GM12878 (cell line): ENCODE results near the gene ARL5A. TPM values are rescaled to one million over a fixed set of nuclear protein-coding genes. Genes with fewer than 3 reads are reported as not detected.

ENCODE experiments used
- ATAC-seq: fragments of 200-7000 bp; cut with Tn5 transposase; 3 replicates; pipeline ENCODE4 v1.9.1; 2020; ENCODE audit warnings: mild to moderate bottlenecking, moderate library complexity
- BruUV-seq: library from RNA; stranded (reverse); fragments of 400-500 nt; replicated peaks from 2 replicates; lab custom pipeline; 2021; lab: Mats Ljungman, UMichigan
- CTCF ChIA-PET: fragments of 300-600 bp; sonication (Branson Sonifier 250); formaldehyde crosslinking; extraction: SDS; loops from one replicate; lab custom pipeline; 2021; ENCODE audit warnings: inconsistent platforms; lab: Yijun Ruan, JAX
- POLR2A ChIA-PET: fragments of 350-600 bp; formaldehyde crosslinking; extraction: SDS; loops from one replicate; lab custom pipeline; 2021; ENCODE audit warnings: inconsistent platforms; lab: Charles Lee
- RAD21 ChIA-PET: fragments of 300-600 bp; sonication (Branson Sonifier 250); formaldehyde crosslinking; loops from one replicate; lab custom pipeline; 2023; ENCODE audit warnings: antibody characterized with exemption; ENCODE audit not compliant: unreplicated experiment; lab: Charles Lee
- SMC1A ChIA-PET: fragments of 300-600 bp; sonication (Branson Sonifier 250); formaldehyde crosslinking; loops from one replicate; lab custom pipeline; 2023; ENCODE audit not compliant: unreplicated experiment, uncharacterized antibody; lab: Charles Lee
- DNase-seq: peaks from one replicate; pipeline ENCODE4 v3.0.0-alpha.2; 2011; ENCODE audit warnings: low read depth, low spot score
- FAIRE-seq: peaks from 3 replicates; lab custom pipeline; 2011; peaks lifted over from hg19 to GRCh38; lab: Jason Lieb, UNC
- H2AFZ ChIP-seq: 2 replicates; pipeline ENCODE4 v1.6.0; 2011; ENCODE audit warnings: low read depth, low read length, control low read depth; ENCODE audit not compliant: control insufficient read depth
- H3K27ac ChIP-seq: 2 replicates; pipeline ENCODE4 v1.5.1; 2011; ENCODE audit warnings: control low read depth; ENCODE audit not compliant: control insufficient read depth, insufficient read depth
- H3K27me3 ChIP-seq, 2 experiments: replicated peaks in 1 of 2; 2 replicates each; pipeline versions ENCODE4 v1.6.0 to v1.6.1; 2011; ENCODE audit warnings: low read length in 1 of 2; ENCODE audit not compliant: control insufficient read depth in 2 of 2, insufficient read depth in 2 of 2
- H3K36me3 ChIP-seq, 2 experiments: 2 replicates each; pipeline ENCODE4 v1.5.1; 2011; ENCODE audit warnings: low read length in 1 of 2; ENCODE audit not compliant: control insufficient read depth in 2 of 2, insufficient read depth in 2 of 2
- H3K4me1 ChIP-seq: 2 replicates; pipeline ENCODE4 v1.6.1; 2011; ENCODE audit warnings: mild to moderate bottlenecking, low read length, moderate library complexity, mixed read lengths; ENCODE audit not compliant: control insufficient read depth, insufficient read depth
- H3K4me2 ChIP-seq: 2 replicates; pipeline ENCODE4 v1.6.0; 2011; ENCODE audit warnings: control low read depth; ENCODE audit not compliant: control insufficient read depth, insufficient read depth
- H3K4me3 ChIP-seq: fragments of 200-600 bp; sonication (generic); 2 replicates; pipeline ENCODE4 v1.5.1; 2016
- H3K79me2 ChIP-seq: 2 replicates; pipeline ENCODE4 v1.6.0; 2011; ENCODE audit warnings: low read length; ENCODE audit not compliant: control insufficient read depth, insufficient read depth
- H3K9ac ChIP-seq: 2 replicates; pipeline ENCODE4 v1.8.0; 2011; ENCODE audit warnings: low read length, control low read depth, mixed read lengths; ENCODE audit not compliant: control insufficient read depth, insufficient read depth
- H3K9me3 ChIP-seq: replicated peaks from 3 replicates; pipeline ENCODE4 v1.5.1; 2011; ENCODE audit warnings: mild to moderate bottlenecking, low read length; ENCODE audit not compliant: control insufficient read depth, insufficient read depth
- H4K20me1 ChIP-seq: 2 replicates; pipeline ENCODE4 v1.6.0; 2011; ENCODE audit not compliant: control insufficient read depth, insufficient read depth
- ATF7 ChIP-seq: fragments of 450-650 bp; IDR thresholded peaks from 2 replicates; pipeline ENCODE4 v1.6.1; 2016; ENCODE audit warnings: low read depth, mild to moderate bottlenecking
- CHD4 ChIP-seq: fragments of 200-600 bp; sonication (generic); IDR thresholded peaks from 2 replicates; pipeline ENCODE4 v1.6.1; 2016; ENCODE audit warnings: mild to moderate bottlenecking
- EP300 ChIP-seq, 2 experiments: fragments of 150-350 bp in 1 of 2; IDR thresholded peaks; 2 replicates each; pipeline ENCODE4 v1.6.1; 2011 to 2012; ENCODE audit warnings: low read depth in 2 of 2, low read length in 2 of 2, borderline replicate concordance in 1 of 2, improper control_type of control experiment in 1 of 2, inconsistent platforms in 1 of 2; ENCODE audit not compliant: control insufficient read depth in 1 of 2
- HDAC6 ChIP-seq: fragments of 200-600 bp; sonication (generic); IDR thresholded peaks from one replicate; pipeline ENCODE4 v1.8.0; 2017; ENCODE audit warnings: antibody characterized with exemption; ENCODE audit not compliant: unreplicated experiment
- KLF5 ChIP-seq: fragments of 450-650 bp; IDR thresholded peaks from 2 replicates; pipeline ENCODE4 v1.6.1; 2014; ENCODE audit warnings: mild to moderate bottlenecking; ENCODE audit not compliant: partially characterized antibody
- MEF2B ChIP-seq: fragments of 450-650 bp; IDR thresholded peaks from 2 replicates; pipeline ENCODE4 v1.6.1; 2018; ENCODE audit warnings: mild to moderate bottlenecking, moderate library complexity; ENCODE audit not compliant: partially characterized antibody, poor library complexity, severe bottlenecking
- RUNX3 ChIP-seq: IDR thresholded peaks from 2 replicates; pipeline ENCODE4 v1.6.1; 2012; ENCODE audit warnings: low read length, inconsistent platforms
- YBX1 ChIP-seq: fragments of 450-650 bp; IDR thresholded peaks from 2 replicates; pipeline ENCODE4 v1.6.1; 2016; ENCODE audit warnings: antibody characterized with exemption
- ZNF592 ChIP-seq: fragments of 450-650 bp; IDR thresholded peaks from 2 replicates; pipeline ENCODE4 v1.6.1; 2017; ENCODE audit warnings: mild to moderate bottlenecking, moderate library complexity
- WGBS: methylation state at CpG from one replicate; pipeline ENCODE4 v1.1.6; 2016; ENCODE audit warnings: low lambda C conversion rate; ENCODE audit not compliant: insufficient replicate concordance, insufficient coverage; ENCODE audit errors: missing lambda C conversion rate; 5-methylcytosine and 5-hydroxymethylcytosine counted together
- in situ Hi-C: fragments of 300-500 bp; cut with MboI; formaldehyde crosslinking; loops from 9 replicates; pipeline ENCODE4 v1.14.3; 2018; ENCODE audit warnings: mixed read lengths
- intact Hi-C: fragments of 100-400 bp; cut with micrococcal nuclease; formaldehyde crosslinking; loops from one replicate; pipeline ENCODE4 v1.14.2; 2022; ENCODE audit not compliant: unreplicated experiment
- polyA plus RNA-seq, 11 experiments: library from polyadenylated mRNA; depleted of rRNA in 4 of 11; unstranded in 6 of 11; stranded (reverse) in 5 of 11; fragments of >200 nt; fragmentation: Nextera tagmentation in 4 of 11; fragmentation: Illumina TruSeq in 1 of 11; extraction: Ambion mirVana in 4 of 11; extraction: Trizol in 1 of 11; gene quantifications; 1 replicate in 1 of 11; 2 replicates in 10 of 11; pipeline versions ENCODE4 v1.2.1 to v1.2.3, GENCODE V29; 2011 to 2016; ENCODE audit warnings: inconsistent platforms in 2 of 11, missing spikeins in 2 of 11, low read depth in 1 of 11
- total RNA-seq, 4 experiments: library from RNA; depleted of rRNA in 3 of 4; stranded (reverse); fragments of >200 nt in 3 of 4; fragmentation: Illumina TruSeq in 1 of 4; extraction: Trizol in 1 of 4; gene quantifications; 2 replicates each; pipeline versions ENCODE4 v1.2.1 to v1.2.3, GENCODE V29; 2013 to 2021
- TF ChIP-seq, protein P1 (sequence below): fragments of 450-650 bp; IDR thresholded peaks from 2 replicates; pipeline ENCODE4 v1.6.1; 2014; ENCODE audit warnings: mild to moderate bottlenecking
- TF ChIP-seq, protein P2 (sequence below): fragments of 450-650 bp; formaldehyde crosslinking; IDR thresholded peaks from 2 replicates; pipeline ENCODE4 v1.5.0; 2022; ENCODE audit warnings: mild to moderate bottlenecking, missing genetic modification characterization

The ARL5A gene
- total and polyA plus RNA-seq, 10 of the 15 experiments (the other 5 are each of a cell fraction or from before 2014, with no cell fraction given), result 9.4 to 52.9 (median 32.0) TPM

- TF ChIP-seq ATF7 (no peak), KLF5 (no peak), HDAC6 (no peak)
- TF ChIP-seq, protein P1, sequence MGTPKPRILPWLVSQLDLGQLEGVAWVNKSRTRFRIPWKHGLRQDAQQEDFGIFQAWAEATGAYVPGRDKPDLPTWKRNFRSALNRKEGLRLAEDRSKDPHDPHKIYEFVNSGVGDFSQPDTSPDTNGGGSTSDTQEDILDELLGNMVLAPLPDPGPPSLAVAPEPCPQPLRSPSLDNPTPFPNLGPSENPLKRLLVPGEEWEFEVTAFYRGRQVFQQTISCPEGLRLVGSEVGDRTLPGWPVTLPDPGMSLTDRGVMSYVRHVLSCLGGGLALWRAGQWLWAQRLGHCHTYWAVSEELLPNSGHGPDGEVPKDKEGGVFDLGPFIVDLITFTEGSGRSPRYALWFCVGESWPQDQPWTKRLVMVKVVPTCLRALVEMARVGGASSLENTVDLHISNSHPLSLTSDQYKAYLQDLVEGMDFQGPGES, result no peak
These were observed 11.4 kb downstream of the ARL5A start (continued) for GRCh38 chr2:151816843-151817242.

DNA sequence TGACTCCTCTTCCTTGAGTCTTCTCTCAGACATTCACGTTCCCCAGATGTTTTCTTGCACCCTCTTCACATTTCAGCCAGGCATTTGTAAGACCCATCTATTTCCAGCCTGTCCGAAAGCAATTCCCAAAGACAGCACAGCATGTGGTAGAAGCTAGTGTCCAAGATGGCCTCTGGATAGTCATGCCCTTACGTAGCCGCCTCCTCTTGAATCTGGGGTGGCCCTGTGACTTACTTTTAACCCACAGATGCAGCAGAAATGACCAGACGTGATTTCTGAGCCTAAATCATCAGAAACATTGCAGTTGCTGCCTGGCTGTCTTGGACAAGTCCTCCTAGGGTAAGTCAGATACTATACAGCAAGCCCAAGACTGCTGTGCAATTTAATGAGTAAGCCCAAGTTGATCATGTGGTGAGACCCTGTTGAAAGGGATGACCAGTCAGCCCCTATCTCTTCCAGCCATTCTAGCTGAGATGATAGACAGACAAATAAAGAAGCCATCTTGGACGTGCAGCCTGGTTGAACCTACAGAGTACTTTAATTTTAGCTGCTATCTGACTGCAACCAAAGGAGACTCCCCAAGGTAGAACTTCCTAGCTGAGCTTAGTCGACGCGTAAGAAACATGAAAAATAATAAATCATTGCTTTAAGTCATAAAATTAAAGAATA lies 12.3 kb downstream of the ARL5A start:
- CTCF ChIA-PET, result interaction anchor here (1.2 kb wide), 2 partner anchors 9 to 11 kb away, joined by 3 to 6 read pairs; no protein-coding TSS in a partner anchor
- intact Hi-C loops (no loop called here), in situ Hi-C loops (no loop called here)
- Histone ChIP-seq H3K9ac (no peak overlapping the region), H3K9me3 (no peaks in the 10 kb centered on the region; the same call in 1 of the 3 replicates), H2AFZ (no peak overlapping the region), H4K20me1 (no peaks in the 10 kb centered on the region), H3K36me3 (peaks cover 0 to 31% of the 10 kb centered on the region in 2 experiments), H3K4me2 (no peak overlapping the region), H3K4me3 (no peak overlapping the region), H3K27me3 (no peaks in the 10 kb centered on the region), H3K79me2 (peaks cover 40% of the 10 kb centered on the region), H3K4me1 (no peaks in the 10 kb centered on the region), H3K27ac (no peak overlapping the region)
- RAD21 ChIA-PET, result interaction anchor here (1.3 kb wide), 1 partner anchor 24 kb away, joined by 4 read pairs; no protein-coding TSS in a partner anchor
- FAIRE-seq (no peak), ATAC-seq (no peak), DNase-seq (no peak)
- SMC1A ChIA-PET, result interaction anchor here (0.7 to 1.3 kb wide), 3 partner anchors 11 to 336 kb away, joined by 3 read pairs; no protein-coding TSS in a partner anchor
- POLR2A ChIA-PET, result no interaction called here
- WGBS, result 86% methylated on average over 9 of the region's 9 CpGs
- no TSS peak for BruUV-seq
- TF ChIP-seq, protein P2, sequence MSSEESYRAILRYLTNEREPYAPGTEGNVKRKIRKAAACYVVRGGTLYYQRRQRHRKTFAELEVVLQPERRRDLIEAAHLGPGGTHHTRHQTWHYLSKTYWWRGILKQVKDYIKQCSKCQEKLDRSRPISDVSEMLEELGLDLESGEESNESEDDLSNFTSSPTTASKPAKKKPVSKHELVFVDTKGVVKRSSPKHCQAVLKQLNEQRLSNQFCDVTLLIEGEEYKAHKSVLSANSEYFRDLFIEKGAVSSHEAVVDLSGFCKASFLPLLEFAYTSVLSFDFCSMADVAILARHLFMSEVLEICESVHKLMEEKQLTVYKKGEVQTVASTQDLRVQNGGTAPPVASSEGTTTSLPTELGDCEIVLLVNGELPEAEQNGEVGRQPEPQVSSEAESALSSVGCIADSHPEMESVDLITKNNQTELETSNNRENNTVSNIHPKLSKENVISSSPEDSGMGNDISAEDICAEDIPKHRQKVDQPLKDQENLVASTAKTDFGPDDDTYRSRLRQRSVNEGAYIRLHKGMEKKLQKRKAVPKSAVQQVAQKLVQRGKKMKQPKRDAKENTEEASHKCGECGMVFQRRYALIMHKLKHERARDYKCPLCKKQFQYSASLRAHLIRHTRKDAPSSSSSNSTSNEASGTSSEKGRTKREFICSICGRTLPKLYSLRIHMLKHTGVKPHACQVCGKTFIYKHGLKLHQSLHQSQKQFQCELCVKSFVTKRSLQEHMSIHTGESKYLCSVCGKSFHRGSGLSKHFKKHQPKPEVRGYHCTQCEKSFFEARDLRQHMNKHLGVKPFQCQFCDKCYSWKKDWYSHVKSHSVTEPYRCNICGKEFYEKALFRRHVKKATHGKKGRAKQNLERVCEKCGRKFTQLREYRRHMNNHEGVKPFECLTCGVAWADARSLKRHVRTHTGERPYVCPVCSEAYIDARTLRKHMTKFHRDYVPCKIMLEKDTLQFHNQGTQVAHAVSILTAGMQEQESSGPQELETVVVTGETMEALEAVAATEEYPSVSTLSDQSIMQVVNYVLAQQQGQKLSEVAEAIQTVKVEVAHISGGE (CRISPR knock-in tag), result no peak
- TF ChIP-seq MEF2B (no peak), ZNF592 (no peak), CHD4 (no peak), YBX1 (no peak), RUNX3 (no peak), EP300 (IDR thresholded peaks at IDR 0.05; ENCODE audit: borderline replicate concordance in 1 of 2, control insufficient read depth in 1 of 2, low read depth in 2 of 2, low read length in 2 of 2) (no peak)
